HFF-Myc (cell line): ENCODE measurements around the gene JPH3.

Experiments used
- DNase-seq: peaks from one replicate; pipeline ENCODE4 v3.0.0-alpha.2; 2011; ENCODE audit warnings: low read depth; ENCODE audit errors: extremely low read depth
- H3K4me3 ChIP-seq: replicated peaks from 2 replicates; pipeline ENCODE4 v1.5.1; 2011; ENCODE audit warnings: low read depth, mild to moderate bottlenecking, control low read depth, low read length
- TF ChIP-seq, protein P1 (sequence below): IDR thresholded peaks from 2 replicates; pipeline ENCODE4 v1.5.1; 2012; ENCODE audit warnings: mild to moderate bottlenecking, low read depth, low read length, control low read depth; ENCODE audit errors: missing control alignments

Gene JPH3

DNA sequence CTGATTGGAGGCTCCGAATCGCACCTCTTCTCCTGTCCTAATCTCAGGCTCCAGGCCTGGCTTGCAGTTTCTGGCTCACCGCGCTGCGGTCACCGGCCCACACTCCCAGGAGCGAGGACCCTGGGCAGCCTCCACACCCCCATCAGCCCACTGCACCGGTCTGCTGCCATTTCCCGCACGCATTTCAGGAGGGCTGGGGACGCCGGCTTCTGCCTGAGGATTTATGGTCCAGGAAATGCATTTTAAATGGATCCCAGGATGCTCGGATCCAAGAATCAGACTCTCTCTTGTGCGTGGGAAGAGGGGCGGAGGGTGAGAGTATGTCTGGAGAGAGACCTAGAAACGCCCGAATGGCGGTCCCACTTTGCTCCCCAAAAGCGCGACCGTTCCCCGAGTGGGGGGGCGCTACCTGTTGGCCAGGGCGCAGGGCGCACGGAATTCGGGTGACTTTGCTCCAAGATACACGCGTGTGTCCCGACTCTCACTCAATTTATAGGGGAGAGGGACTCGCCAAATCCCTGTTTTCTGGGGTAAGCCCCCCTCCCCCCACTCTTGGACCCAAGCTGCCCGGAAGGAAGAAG, 817 bp upstream of the JPH3 start:
- TF ChIP-seq, protein P1, sequence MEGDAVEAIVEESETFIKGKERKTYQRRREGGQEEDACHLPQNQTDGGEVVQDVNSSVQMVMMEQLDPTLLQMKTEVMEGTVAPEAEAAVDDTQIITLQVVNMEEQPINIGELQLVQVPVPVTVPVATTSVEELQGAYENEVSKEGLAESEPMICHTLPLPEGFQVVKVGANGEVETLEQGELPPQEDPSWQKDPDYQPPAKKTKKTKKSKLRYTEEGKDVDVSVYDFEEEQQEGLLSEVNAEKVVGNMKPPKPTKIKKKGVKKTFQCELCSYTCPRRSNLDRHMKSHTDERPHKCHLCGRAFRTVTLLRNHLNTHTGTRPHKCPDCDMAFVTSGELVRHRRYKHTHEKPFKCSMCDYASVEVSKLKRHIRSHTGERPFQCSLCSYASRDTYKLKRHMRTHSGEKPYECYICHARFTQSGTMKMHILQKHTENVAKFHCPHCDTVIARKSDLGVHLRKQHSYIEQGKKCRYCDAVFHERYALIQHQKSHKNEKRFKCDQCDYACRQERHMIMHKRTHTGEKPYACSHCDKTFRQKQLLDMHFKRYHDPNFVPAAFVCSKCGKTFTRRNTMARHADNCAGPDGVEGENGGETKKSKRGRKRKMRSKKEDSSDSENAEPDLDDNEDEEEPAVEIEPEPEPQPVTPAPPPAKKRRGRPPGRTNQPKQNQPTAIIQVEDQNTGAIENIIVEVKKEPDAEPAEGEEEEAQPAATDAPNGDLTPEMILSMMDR: no peak
- DNase-seq: no peak
- no peak overlapping the region for H3K4me3 ChIP-seq

DNA sequence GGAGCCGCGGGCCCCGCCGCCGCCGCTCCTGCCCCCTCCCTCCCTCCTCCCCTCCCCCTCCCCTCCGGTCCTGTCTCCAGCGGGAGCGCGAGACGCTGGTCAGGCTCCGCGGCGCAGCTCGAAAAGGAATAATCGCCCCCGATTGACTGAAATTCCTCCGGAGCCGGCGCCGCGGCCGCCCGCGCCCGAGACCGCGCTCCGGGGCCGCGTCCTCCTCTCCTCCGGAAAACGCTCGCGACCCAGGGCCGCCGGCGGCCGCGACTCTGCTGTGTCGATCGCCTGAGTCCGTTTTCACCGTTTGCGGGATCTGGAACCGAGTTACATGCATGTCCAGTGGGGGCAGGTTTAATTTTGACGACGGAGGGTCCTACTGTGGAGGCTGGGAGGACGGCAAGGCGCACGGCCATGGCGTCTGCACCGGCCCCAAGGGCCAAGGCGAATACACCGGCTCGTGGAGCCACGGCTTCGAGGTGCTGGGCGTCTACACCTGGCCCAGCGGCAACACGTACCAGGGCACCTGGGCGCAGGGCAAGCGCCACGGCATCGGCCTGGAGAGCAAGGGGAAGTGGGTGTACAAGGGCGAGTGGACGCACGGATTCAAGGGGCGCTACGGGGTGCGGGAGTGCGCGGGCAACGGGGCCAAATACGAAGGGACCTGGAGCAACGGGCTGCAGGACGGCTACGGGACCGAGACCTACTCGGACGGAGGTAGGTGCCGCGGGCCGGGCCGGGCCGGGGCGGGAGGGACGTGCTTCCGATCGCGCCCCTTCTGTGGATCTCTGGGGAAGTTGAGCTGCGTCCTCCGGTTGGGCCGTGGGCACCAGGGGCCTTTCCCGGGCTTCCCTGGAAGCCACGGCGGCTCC, 744 bp downstream of the JPH3 start:
- no peak overlapping the region for H3K4me3 ChIP-seq
- DNase-seq: no peak

DNA sequence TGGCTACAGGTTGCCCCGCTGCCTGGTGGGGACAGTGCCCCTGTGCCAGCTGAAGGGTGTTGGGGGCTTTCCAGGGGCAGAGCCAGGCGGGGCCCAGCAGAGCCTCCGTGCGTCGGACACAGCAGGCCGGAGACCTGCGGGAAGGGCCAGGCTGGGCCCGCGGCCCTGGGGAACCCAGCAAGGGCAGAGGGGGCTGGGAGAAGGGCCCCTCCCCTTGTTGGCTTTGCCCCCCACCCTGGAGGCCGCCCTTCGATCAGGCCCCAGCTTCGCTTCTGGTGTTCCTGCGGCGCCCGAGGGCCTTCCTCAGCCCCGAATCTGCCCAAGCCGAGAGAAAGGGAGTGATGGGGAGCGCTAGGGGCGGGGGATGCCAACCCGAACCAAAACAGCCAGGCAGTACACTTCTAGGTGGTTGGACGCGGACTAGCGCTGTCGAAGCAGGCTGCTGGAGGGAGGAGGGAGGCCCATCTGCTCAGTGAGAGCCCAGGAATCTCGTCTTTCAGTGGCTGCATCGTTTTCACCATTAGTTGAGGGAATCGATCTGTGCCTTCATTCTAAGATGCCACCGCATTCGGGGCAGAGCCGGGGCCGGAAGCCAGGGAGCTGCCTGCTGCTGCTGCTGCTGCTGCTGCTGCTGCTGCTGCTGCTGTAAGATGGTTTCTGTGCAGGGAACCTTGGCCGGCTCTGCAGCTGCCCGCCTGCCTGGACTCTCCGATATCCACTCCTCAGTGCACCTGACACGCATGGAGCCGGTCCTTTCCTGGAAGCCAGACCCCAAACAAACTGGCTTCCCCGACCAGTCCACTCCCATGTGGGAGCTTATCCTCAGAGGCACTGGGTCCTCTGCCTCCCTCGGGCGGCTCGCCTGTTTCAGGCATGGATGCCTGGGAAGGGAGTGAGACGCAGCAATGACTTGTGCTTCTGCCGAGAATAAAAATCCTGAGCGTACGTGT, 1.7 kb downstream of the JPH3 start:
- TF ChIP-seq, protein P1: no peak
- no peak overlapping the region for H3K4me3 ChIP-seq
- DNase-seq: no peak

More for the DNA sequence above, 744 bp downstream of the JPH3 start:
- TF ChIP-seq, protein P1: no peak

DNA sequence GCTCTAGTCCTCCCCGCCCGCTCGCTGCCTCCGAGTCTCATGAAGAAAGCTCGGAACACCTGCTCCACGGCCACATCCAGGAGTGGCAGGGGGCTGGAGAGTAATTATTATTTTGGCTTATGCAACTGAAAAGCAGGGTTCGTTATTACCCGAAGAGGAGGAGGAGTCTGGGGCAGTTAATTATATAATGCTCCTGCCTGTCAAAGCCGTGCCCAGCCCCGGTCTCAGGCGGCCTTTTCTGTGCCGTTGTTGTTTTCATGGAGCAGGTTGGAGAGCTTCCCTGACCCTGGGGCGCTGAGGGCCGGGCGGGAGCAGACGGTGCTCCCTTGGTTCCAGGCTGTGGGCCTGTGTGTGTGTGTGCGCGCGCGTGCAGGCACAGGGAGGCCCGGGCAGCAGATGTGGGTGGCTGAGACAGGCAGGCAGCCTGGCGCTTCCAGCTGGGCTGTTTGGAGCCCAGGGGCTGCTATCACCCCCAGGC, 2.4 kb downstream of the JPH3 start:
- TF ChIP-seq, protein P1: no peak
- no peak for DNase-seq
- no peak overlapping the region for H3K4me3 ChIP-seq

DNA sequence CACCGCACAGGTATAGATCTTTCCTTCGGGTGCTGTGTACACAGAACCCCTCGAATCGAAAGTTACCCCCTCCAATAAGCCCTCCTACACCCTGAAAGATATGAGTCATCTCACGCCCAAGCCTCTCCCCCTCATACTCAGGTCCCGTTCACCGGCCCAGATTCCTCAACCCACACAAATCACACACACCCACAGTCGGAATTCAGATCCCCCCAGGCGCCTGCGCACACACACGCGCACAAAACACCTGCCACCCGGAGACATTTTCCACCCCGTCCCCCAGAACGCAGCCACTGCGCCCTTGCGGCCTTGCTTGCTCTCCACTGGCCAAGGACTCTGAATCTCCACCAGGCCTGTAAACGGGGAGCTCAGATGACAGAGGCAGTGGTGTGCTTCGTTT, 4.9 kb downstream of the JPH3 start:
- TF ChIP-seq, protein P1: no peak
- no peak for DNase-seq
- H3K4me3 ChIP-seq: no peak overlapping the region

DNA sequence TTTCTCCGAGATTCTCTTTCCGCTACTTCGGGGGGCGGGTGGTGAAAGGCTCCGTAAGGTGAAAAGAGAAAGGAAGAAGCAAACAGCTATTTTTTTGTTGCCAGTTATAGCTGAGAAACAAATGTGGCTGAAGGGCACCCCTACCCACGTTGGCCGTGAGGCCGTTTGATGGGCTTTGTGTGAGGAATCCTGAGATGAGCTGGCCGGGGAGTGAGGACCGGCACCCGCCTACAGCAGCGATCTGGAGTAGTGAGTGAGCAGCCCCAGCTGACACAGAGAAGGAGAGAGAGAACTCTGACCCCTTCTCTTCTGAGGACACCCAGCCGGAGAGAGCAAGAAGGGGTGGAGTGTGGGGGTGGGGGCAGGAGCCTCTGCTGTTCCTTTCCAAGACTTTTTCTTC, 5.6 kb downstream of the JPH3 start:
- TF ChIP-seq, protein P1: no peak

More for the DNA sequence above, 5.6 kb downstream of the JPH3 start:
- no peak for DNase-seq
- no peak overlapping the region for H3K4me3 ChIP-seq
